Epithelial cell of umbilical artery (primary cell): ENCODE results near the gene GPR75. TPM values are rescaled to one million over a fixed set of nuclear protein-coding genes. Genes with fewer than 3 reads are reported as not detected.

ENCODE experiments used
- total RNA-seq: library from RNA; depleted of rRNA; stranded (reverse); fragments of >200 nt; gene quantifications from 2 replicates; pipeline ENCODE4 v1.2.3, GENCODE V29; 2014

GPR75 gene
- 0.65 and 1.2 TPM in 2 replicates for total RNA-seq

DNA sequence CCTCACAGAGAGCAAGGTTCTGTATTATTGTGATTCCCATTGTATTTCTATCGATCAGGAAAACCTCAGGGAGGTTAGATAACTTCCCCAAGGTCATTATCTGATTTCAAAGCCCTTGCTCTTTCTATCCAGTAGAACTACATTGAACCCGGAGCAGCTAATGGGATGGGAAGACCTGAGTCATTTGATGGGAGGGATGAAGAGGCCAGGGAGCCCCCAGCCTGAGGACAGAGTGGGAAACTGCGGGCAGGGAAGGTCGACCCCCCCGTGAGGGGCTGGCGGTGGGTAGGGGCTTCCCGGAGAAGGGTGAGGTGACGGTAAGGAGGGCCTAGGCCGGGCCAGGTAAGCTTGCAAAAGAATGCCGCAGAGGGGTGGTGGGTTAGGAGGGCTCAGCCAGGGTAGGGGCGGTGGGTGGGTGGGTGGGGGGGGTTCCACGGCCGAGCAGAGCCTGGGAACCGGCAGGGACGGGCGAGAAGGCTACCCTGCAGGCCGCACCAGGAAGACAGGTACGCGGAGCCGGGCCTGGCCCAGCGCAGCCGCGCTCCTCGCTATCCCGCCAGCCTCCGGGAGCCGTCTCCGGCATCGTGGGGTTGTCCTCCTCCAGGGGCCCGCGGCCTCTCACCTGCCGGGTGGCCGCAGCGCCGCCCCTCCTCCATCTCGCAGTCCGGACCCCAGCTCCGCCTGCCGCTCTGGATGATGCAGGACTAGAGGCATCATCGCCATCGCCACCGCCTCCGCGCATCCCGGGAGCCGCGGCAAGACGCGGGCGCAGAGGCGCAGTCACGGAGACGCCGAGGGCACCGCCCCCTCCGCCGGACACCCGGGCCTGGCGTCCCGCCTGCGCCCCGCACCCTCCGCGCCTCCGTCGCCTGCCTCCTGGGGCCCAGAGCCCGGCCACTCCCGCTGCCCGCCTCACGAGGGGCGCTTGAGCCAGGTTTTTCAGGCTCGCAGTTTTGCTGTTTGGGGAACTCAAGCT lies at the start of gene GPR75:
TSS of gene GPR75 (minus strand) at position 762 of the 976 bp plus-strand sequence. CDS start 5,211 bp downstream, outside the sequence.

Other genes starting within 250 kb of the GPR75 start
- 12.3 and 22.9 TPM in 2 replicates for gene CHAC2, start 92.2 kb downstream of the GPR75 start, total RNA-seq
- 26.6 and 31.8 TPM in 2 replicates for gene ASB3, start 73.0 kb downstream of the GPR75 start, total RNA-seq
- gene ERLEC1, start 72.9 kb downstream of the GPR75 start, total RNA-seq: 59.3 and 112 TPM in 2 replicates
- 31.5 and 42.6 TPM in 2 replicates for gene PSME4, start 111.0 kb upstream of the GPR75 start, total RNA-seq